H9 (cell line): Measurements from ENCODE around the gene GSTO2. TPM values are rescaled to one million over a fixed set of nuclear protein-coding genes. Genes with fewer than 3 reads are reported as not detected.

Experiments
- DNase-seq: peaks from one replicate; pipeline ENCODE4 v3.0.0-alpha.2; 2017
- H2AFZ ChIP-seq: one replicate; pipeline ENCODE4 v1.6.1; 2013; ENCODE audit warnings: mild to moderate bottlenecking, low read length, control low read depth, moderate library complexity
- H2AK5ac ChIP-seq: 2 replicates; pipeline ENCODE4 v1.6.1; 2013; ENCODE audit warnings: low read length, control low read depth, mixed read lengths; ENCODE audit not compliant: insufficient read length
- H2BK120ac ChIP-seq: one replicate; pipeline ENCODE4 v1.6.1; 2013; ENCODE audit warnings: low read depth, mild to moderate bottlenecking, low read length, control low read depth, inconsistent platforms; ENCODE audit not compliant: poor library complexity, severe bottlenecking
- H2BK12ac ChIP-seq: 2 replicates; pipeline ENCODE4 v1.6.1; 2013; ENCODE audit warnings: low read length, control low read depth, mixed read lengths, low read depth; ENCODE audit not compliant: insufficient read length
- H2BK15ac ChIP-seq: 2 replicates; pipeline ENCODE4 v1.6.1; 2013; ENCODE audit warnings: low read depth, low read length, control low read depth
- H2BK20ac ChIP-seq: one replicate; pipeline ENCODE4 v1.6.1; 2013; ENCODE audit warnings: low read depth, mild to moderate bottlenecking, low read length, control low read depth, inconsistent platforms; ENCODE audit not compliant: poor library complexity, severe bottlenecking
- H2BK5ac ChIP-seq: 2 replicates; pipeline ENCODE4 v1.6.1; 2013; ENCODE audit warnings: low read length, control low read depth, mixed read lengths; ENCODE audit not compliant: insufficient read length
- H3K14ac ChIP-seq: 2 replicates; pipeline ENCODE4 v1.6.1; 2013; ENCODE audit warnings: low read length, control low read depth; ENCODE audit not compliant: insufficient read depth
- H3K18ac ChIP-seq: 2 replicates; pipeline ENCODE4 v1.6.1; 2013; ENCODE audit warnings: low read depth, mild to moderate bottlenecking, mixed read lengths, low read length, control low read depth; ENCODE audit not compliant: insufficient read length
- H3K23ac ChIP-seq: 2 replicates; pipeline ENCODE4 v1.6.1; 2013; ENCODE audit warnings: low read length, control low read depth, mixed read lengths, low read depth; ENCODE audit not compliant: insufficient read length
- H3K23me2 ChIP-seq: 2 replicates; pipeline ENCODE4 v1.6.1; 2013; ENCODE audit warnings: low read depth, mild to moderate bottlenecking, mixed read lengths, low read length, control low read depth; ENCODE audit not compliant: insufficient read length, poor library complexity, severe bottlenecking
- H3K27ac ChIP-seq: 2 replicates; pipeline ENCODE4 v1.5.1; 2013; ENCODE audit warnings: low read length, control low read depth, mixed read lengths, low read depth; ENCODE audit not compliant: insufficient read length
- H3K27me3 ChIP-seq: 2 replicates; pipeline ENCODE4 v1.6.1; 2013; ENCODE audit warnings: low read length, control low read depth, inconsistent platforms; ENCODE audit not compliant: insufficient read depth
- H3K4ac ChIP-seq: 2 replicates; pipeline ENCODE4 v1.6.1; 2013; ENCODE audit warnings: low read depth, mild to moderate bottlenecking, control low read depth, inconsistent platforms, low read length, moderate library complexity
- H3K4me1 ChIP-seq: 2 replicates; pipeline ENCODE4 v1.6.1; 2013; ENCODE audit warnings: low read length, control low read depth, inconsistent platforms; ENCODE audit not compliant: insufficient read depth
- H3K4me2 ChIP-seq: 2 replicates; pipeline ENCODE4 v1.6.1; 2013; ENCODE audit warnings: low read length, control low read depth, mixed read lengths; ENCODE audit not compliant: insufficient read length, insufficient read depth
- H3K56ac ChIP-seq: 2 replicates; pipeline ENCODE4 v1.6.1; 2013; ENCODE audit warnings: low read depth, mild to moderate bottlenecking, mixed read lengths, low read length, control low read depth; ENCODE audit not compliant: insufficient read length
- H3K79me1 ChIP-seq: 2 replicates; pipeline ENCODE4 v1.6.1; 2013; ENCODE audit warnings: low read depth, mild to moderate bottlenecking, moderate library complexity, low read length, control low read depth, inconsistent platforms; ENCODE audit not compliant: insufficient read depth, poor library complexity, severe bottlenecking
- H3K79me2 ChIP-seq: 2 replicates; pipeline ENCODE4 v1.6.1; 2013; ENCODE audit warnings: low read length, control low read depth, inconsistent platforms; ENCODE audit not compliant: insufficient read depth
- H3K9ac ChIP-seq: 2 replicates; pipeline ENCODE4 v1.6.1; 2013; ENCODE audit warnings: low read length, control low read depth, mixed read lengths; ENCODE audit not compliant: insufficient read length; ENCODE audit errors: extremely low read depth
- H3K9me3 ChIP-seq: one replicate; pipeline ENCODE4 v1.6.1; 2013; ENCODE audit warnings: low read depth, low read length, inconsistent platforms; ENCODE audit not compliant: control insufficient read depth
- H3T11ph ChIP-seq: one replicate; pipeline ENCODE4 v1.6.1; 2013; ENCODE audit warnings: mild to moderate bottlenecking, low read length, control low read depth, inconsistent platforms
- H4K20me1 ChIP-seq: one replicate; pipeline ENCODE4 v1.6.1; 2013; ENCODE audit not compliant: control insufficient read depth, insufficient read length, insufficient read depth
- H4K5ac ChIP-seq: 2 replicates; pipeline ENCODE4 v1.6.1; 2013; ENCODE audit warnings: low read depth, mild to moderate bottlenecking, mixed read lengths, low read length, control low read depth; ENCODE audit not compliant: insufficient read length
- H4K8ac ChIP-seq: replicated peaks from 2 replicates; pipeline ENCODE4 v1.6.1; 2013; ENCODE audit warnings: low read length, control low read depth, mixed read lengths, low read depth; ENCODE audit not compliant: insufficient read length
- H4K91ac ChIP-seq: 2 replicates; pipeline ENCODE4 v1.6.1; 2013; ENCODE audit warnings: low read depth, mild to moderate bottlenecking, moderate library complexity, mixed read lengths, low read length, control low read depth; ENCODE audit not compliant: insufficient read length
- H3K27ac Mint-ChIP-seq, 3 experiments: 2 replicates in 2 of 3; 3 replicates in 1 of 3; pipeline ENCODE4 v1.8.0; 2020 to 2021; ENCODE audit warnings: mixed read lengths in 3 of 3, mild to moderate bottlenecking in 1 of 3, moderate library complexity in 1 of 3
- H3K27me3 Mint-ChIP-seq: 2 replicates; pipeline ENCODE4 v1.8.0; 2021; ENCODE audit warnings: low read depth, mild to moderate bottlenecking, moderate library complexity, mixed read lengths
- H3K36me3 Mint-ChIP-seq, 3 experiments: 2 replicates in 2 of 3; 3 replicates in 1 of 3; pipeline ENCODE4 v1.8.0; 2020 to 2021; ENCODE audit warnings: low read depth in 3 of 3, mixed read lengths in 3 of 3; ENCODE audit not compliant: insufficient read depth in 1 of 3
- H3K4me1 Mint-ChIP-seq, 2 experiments: 2 replicates each; pipeline ENCODE4 v1.8.0; 2020; ENCODE audit warnings: mixed read lengths in 2 of 2
- H3K4me3 Mint-ChIP-seq, 2 experiments: 2 replicates in 1 of 2; 3 replicates in 1 of 2; pipeline ENCODE4 v1.8.0; 2020 to 2021; ENCODE audit warnings: mild to moderate bottlenecking in 2 of 2, mixed read lengths in 2 of 2, moderate library complexity in 1 of 2
- H3K9me3 Mint-ChIP-seq, 2 experiments: 2 replicates in 1 of 2; 3 replicates in 1 of 2; pipeline ENCODE4 v1.8.0; 2020; ENCODE audit warnings: mild to moderate bottlenecking in 2 of 2, mixed read lengths in 2 of 2, moderate library complexity in 1 of 2
- WGBS: extraction: QIAGEN DNeasy Blood & Tissue Kit; methylation state at CpG from one replicate; pipeline ENCODE4 v1.1.7; 2013; ENCODE audit warnings: missing lambda C conversion rate, low lambda C conversion rate, mixed read lengths; ENCODE audit not compliant: insufficient read length; ENCODE audit errors: extremely low coverage; 5-methylcytosine and 5-hydroxymethylcytosine counted together
- total RNA-seq: library from RNA; stranded (reverse); gene quantifications from 2 replicates; pipeline ENCODE4 v1.2.1, GENCODE V29; 2021
- TF ChIP-seq, protein P1 (sequence below): fragments of 200-600 bp; sonication (generic); conservative IDR thresholded peaks from 3 replicates; pipeline ENCODE4 v1.8.0; 2021; ENCODE audit warnings: antibody characterized with exemption, mild to moderate bottlenecking

Gene GSTO2
- total RNA-seq, 1 experiment from 2014 or later = 14.5 TPM

DNA sequence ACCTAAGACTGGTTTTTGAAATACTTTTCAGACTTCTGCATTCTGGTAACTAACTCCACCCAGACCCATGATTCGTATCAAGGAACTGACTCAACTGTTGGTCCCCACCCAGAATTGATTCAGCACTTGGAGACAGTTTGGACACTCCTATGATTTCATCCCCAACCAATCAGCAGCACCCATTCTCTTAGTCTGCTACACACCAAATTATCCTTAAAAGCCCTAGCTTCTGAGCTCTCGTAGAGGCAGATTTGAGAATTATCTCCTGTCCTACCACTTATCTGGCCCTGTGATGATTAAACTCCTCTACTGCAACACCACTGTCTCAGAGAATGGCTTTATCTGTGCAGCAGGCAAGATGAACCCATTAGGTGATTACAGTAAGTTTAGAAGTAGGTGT lies 22.0 kb upstream of the GSTO2 start:
- Histone ChIP-seq H3K4me1 (no peaks in the 10 kb centered on the region), H3K4me2 (no peak overlapping the region), H4K91ac (no peak overlapping the region), H2BK15ac (no peak overlapping the region), H3K56ac (no peak overlapping the region), H2BK20ac (no peak overlapping the region), H2AK5ac (no peak overlapping the region), H3K23me2 (no peaks in the 10 kb centered on the region), H4K5ac (no peak overlapping the region), H3K4ac (no peak overlapping the region), H3K18ac (no peak overlapping the region), H3T11ph (no peak overlapping the region), H2BK12ac (no peak overlapping the region), H3K9ac (no peak overlapping the region), H3K14ac (no peak overlapping the region), H3K79me2 (no peaks in the 10 kb centered on the region), H2BK5ac (no peak overlapping the region), H2AFZ (no peak overlapping the region), H4K20me1 (no peaks in the 10 kb centered on the region), H3K79me1 (no peaks in the 10 kb centered on the region), H3K9me3 (no peaks in the 10 kb centered on the region), H4K8ac (no peak overlapping the region), H3K27me3 (no peaks in the 10 kb centered on the region), H2BK120ac (no peak overlapping the region), H3K27ac (no peak overlapping the region), H3K23ac (no peak overlapping the region)
- WGBS = no CpG with 5 or more reads among the region's 2 CpGs
- peaks cover 6% of the 10 kb centered on the region for H3K27me3 Mint-ChIP-seq
- TF ChIP-seq, protein P1, sequence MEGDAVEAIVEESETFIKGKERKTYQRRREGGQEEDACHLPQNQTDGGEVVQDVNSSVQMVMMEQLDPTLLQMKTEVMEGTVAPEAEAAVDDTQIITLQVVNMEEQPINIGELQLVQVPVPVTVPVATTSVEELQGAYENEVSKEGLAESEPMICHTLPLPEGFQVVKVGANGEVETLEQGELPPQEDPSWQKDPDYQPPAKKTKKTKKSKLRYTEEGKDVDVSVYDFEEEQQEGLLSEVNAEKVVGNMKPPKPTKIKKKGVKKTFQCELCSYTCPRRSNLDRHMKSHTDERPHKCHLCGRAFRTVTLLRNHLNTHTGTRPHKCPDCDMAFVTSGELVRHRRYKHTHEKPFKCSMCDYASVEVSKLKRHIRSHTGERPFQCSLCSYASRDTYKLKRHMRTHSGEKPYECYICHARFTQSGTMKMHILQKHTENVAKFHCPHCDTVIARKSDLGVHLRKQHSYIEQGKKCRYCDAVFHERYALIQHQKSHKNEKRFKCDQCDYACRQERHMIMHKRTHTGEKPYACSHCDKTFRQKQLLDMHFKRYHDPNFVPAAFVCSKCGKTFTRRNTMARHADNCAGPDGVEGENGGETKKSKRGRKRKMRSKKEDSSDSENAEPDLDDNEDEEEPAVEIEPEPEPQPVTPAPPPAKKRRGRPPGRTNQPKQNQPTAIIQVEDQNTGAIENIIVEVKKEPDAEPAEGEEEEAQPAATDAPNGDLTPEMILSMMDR = no peak
- DNase-seq = no peak
- peaks cover 0 to 12% of the 10 kb centered on the region in 2 experiments; a peak in 3 of 5 replicates for H3K9me3 Mint-ChIP-seq
- peaks cover 14 to 18% of the 10 kb centered on the region in 2 experiments for H3K4me1 Mint-ChIP-seq
- H3K27ac Mint-ChIP-seq = no peak overlapping the region
- peaks cover 0 to 5% (median 4%) of the 10 kb centered on the region in 3 experiments; a peak in 2 of 7 replicates for H3K36me3 Mint-ChIP-seq
- no peak overlapping the region for H3K4me3 Mint-ChIP-seq
